K562 (cell line): ENCODE data around the gene ASB6. TPM values are rescaled to one million over a fixed set of nuclear protein-coding genes. Genes with fewer than 3 reads are reported as not detected.

Experiments
- AFF4 ChIP-seq: sonication (generic); formaldehyde crosslinking; IDR thresholded peaks from 2 replicates; pipeline ENCODE4 v1.8.0; 2023; ENCODE audit warnings: mild to moderate bottlenecking, missing genetic modification reagents
- BCOR ChIP-seq: fragments of 450-650 bp; IDR thresholded peaks from 2 replicates; pipeline ENCODE4 v1.6.1; 2016
- BRF2 ChIP-seq: IDR thresholded peaks from 3 replicates; pipeline ENCODE4 v1.6.1; 2011; ENCODE audit warnings: borderline replicate concordance, mild to moderate bottlenecking; ENCODE audit not compliant: insufficient read length, insufficient read depth
- CBX3 ChIP-seq, 2 experiments: IDR thresholded peaks; 1 replicate in 1 of 2; 2 replicates in 1 of 2; pipeline ENCODE4 v1.6.1; 2012; ENCODE audit warnings: inconsistent platforms in 2 of 2, low read length in 2 of 2, borderline replicate concordance in 1 of 2, control low read depth in 1 of 2
- CBX5 ChIP-seq: IDR thresholded peaks from 2 replicates; pipeline ENCODE4 v1.6.1; 2014; ENCODE audit warnings: low read depth, borderline replicate concordance
- IRF1 ChIP-seq: sonication (generic); formaldehyde crosslinking; IDR thresholded peaks from 2 replicates; pipeline ENCODE4 v1.8.0; 2022; ENCODE audit warnings: missing genetic modification reagents, mild to moderate bottlenecking, borderline replicate concordance
- NFIC ChIP-seq: fragments of 450-650 bp; IDR thresholded peaks from 2 replicates; pipeline ENCODE4 v1.6.1; 2017; ENCODE audit warnings: mild to moderate bottlenecking, inconsistent platforms
- POLR2H ChIP-seq: IDR thresholded peaks from 2 replicates; pipeline ENCODE4 v1.6.1; 2016; ENCODE audit warnings: missing genetic modification characterization, low read depth, mild to moderate bottlenecking, control low read depth, missing compliant biosample characterization, moderate library complexity
- RFX5 ChIP-seq: IDR thresholded peaks from 2 replicates; pipeline ENCODE4 v1.6.1; 2011; ENCODE audit warnings: low read depth, mild to moderate bottlenecking, improper control_type of control experiment, low read length
- SAFB ChIP-seq: fragments of 200-400 bp; formaldehyde crosslinking; IDR thresholded peaks from 2 replicates; pipeline ENCODE4 v1.6.1; 2017; ENCODE audit warnings: low read depth, low read length, borderline replicate concordance
- SMARCA5 ChIP-seq: fragments of 450-650 bp; IDR thresholded peaks from 2 replicates; pipeline ENCODE4 v1.6.1; 2016
- ZBTB7A ChIP-seq: IDR thresholded peaks from 2 replicates; pipeline ENCODE4 v1.6.1; 2011; ENCODE audit warnings: low read depth, mild to moderate bottlenecking, low read length, moderate library complexity, borderline replicate concordance; ENCODE audit not compliant: control insufficient read depth
- ZNF717 ChIP-seq: fragments of 250-450 bp; sonication (Bioruptor Pico); IDR thresholded peaks from 2 replicates; pipeline ENCODE4 v1.5.0; 2021
- polyA plus RNA-seq, 8 experiments: library from polyadenylated mRNA; depleted of rRNA in 4 of 8; stranded (reverse) in 5 of 8; unstranded in 3 of 8; fragments of >200 nt; fragmentation: Nextera tagmentation in 2 of 8; fragmentation: Illumina TruSeq in 1 of 8; extraction: Ambion mirVana in 2 of 8; extraction: Trizol in 1 of 8; gene quantifications; 2 replicates each; pipeline versions ENCODE4 v1.2.1 to v1.2.3, GENCODE V29; 2011 to 2014; ENCODE audit warnings: inconsistent platforms in 1 of 8, missing spikeins in 1 of 8
- total RNA-seq, 7 experiments: library from RNA; depleted of rRNA in 6 of 7; stranded (reverse); fragments of >200 nt in 6 of 7; fragmentation: Illumina TruSeq in 2 of 7; extraction: Trizol in 2 of 7; gene quantifications; 2 replicates each; pipeline versions ENCODE4 v1.2.1 to v1.2.3, GENCODE V29; 2011 to 2021; ENCODE audit warnings: low replicate concordance in 1 of 7
- TF ChIP-seq, protein P1 (sequence below): fragments of 200-800 bp; sonication (Bioruptor generic); IDR thresholded peaks from 2 replicates; pipeline ENCODE4 v1.6.1; 2016; ENCODE audit warnings: missing genetic modification characterization, missing compliant biosample characterization
- TF ChIP-seq, protein P2 (sequence below): fragments of 250-450 bp; sonication (Bioruptor Pico); IDR thresholded peaks from 2 replicates; pipeline ENCODE4 v1.6.1; 2021; ENCODE audit warnings: mild to moderate bottlenecking

ASB6 gene
- total and polyA plus RNA-seq, 9 of the 15 experiments (the other 6 are each of a cell fraction or from before 2014, with no cell fraction given) = 0.92 to 17.8 (median 11.3) TPM

- TF ChIP-seq BCOR (no peak), POLR2H (tag) (no peak), ZBTB7A (peak; percentile 85; the same call in 1 of the 2 replicates), RFX5 (no peak), NFIC (no peak), CBX5 (no peak), SAFB (no peak), IRF1 (CRISPR knock-in tag) (no peak), BRF2 (no peak), SMARCA5 (no peak), AFF4 (no peak), ZNF717 (no peak), CBX3 (IDR thresholded peaks at IDR 0.05; ENCODE audit: borderline replicate concordance in 1 of 2, low read length in 2 of 2) (no peak)
- TF ChIP-seq, protein P1, sequence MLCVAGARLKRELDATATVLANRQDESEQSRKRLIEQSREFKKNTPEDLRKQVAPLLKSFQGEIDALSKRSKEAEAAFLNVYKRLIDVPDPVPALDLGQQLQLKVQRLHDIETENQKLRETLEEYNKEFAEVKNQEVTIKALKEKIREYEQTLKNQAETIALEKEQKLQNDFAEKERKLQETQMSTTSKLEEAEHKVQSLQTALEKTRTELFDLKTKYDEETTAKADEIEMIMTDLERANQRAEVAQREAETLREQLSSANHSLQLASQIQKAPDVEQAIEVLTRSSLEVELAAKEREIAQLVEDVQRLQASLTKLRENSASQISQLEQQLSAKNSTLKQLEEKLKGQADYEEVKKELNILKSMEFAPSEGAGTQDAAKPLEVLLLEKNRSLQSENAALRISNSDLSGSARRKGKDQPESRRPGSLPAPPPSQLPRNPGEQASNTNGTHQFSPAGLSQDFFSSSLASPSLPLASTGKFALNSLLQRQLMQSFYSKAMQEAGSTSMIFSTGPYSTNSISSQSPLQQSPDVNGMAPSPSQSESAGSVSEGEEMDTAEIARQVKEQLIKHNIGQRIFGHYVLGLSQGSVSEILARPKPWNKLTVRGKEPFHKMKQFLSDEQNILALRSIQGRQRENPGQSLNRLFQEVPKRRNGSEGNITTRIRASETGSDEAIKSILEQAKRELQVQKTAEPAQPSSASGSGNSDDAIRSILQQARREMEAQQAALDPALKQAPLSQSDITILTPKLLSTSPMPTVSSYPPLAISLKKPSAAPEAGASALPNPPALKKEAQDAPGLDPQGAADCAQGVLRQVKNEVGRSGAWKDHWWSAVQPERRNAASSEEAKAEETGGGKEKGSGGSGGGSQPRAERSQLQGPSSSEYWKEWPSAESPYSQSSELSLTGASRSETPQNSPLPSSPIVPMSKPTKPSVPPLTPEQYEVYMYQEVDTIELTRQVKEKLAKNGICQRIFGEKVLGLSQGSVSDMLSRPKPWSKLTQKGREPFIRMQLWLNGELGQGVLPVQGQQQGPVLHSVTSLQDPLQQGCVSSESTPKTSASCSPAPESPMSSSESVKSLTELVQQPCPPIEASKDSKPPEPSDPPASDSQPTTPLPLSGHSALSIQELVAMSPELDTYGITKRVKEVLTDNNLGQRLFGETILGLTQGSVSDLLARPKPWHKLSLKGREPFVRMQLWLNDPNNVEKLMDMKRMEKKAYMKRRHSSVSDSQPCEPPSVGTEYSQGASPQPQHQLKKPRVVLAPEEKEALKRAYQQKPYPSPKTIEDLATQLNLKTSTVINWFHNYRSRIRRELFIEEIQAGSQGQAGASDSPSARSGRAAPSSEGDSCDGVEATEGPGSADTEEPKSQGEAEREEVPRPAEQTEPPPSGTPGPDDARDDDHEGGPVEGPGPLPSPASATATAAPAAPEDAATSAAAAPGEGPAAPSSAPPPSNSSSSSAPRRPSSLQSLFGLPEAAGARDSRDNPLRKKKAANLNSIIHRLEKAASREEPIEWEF (CRISPR knock-in tag) = no peak
- TF ChIP-seq, protein P2, sequence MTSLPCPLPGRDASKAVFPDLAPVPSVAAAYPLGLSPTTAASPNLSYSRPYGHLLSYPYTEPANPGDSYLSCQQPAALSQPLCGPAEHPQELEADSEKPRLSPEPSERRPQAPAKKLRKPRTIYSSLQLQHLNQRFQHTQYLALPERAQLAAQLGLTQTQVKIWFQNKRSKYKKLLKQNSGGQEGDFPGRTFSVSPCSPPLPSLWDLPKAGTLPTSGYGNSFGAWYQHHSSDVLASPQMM (CRISPR knock-in tag) = no peak
These were observed 21.9 kb downstream of the ASB6 start (continued) for GRCh38 chr9:129619787-129620668.
